Glutamatergic neuron (in vitro differentiated cells): Measurements from ENCODE around the gene GPC2. TPM values are rescaled to one million over a fixed set of nuclear protein-coding genes. Genes with fewer than 3 reads are reported as not detected.

Source experiments
- DNase-seq: peaks from one replicate; pipeline ENCODE4 v3.0.0; 2022
- H3K27ac Mint-ChIP-seq: one replicate; pipeline ENCODE4 v1.8.0; 2020; ENCODE audit warnings: mild to moderate bottlenecking, mixed read lengths, inconsistent platforms; ENCODE audit not compliant: unreplicated experiment
- H3K27me3 Mint-ChIP-seq: one replicate; pipeline ENCODE4 v1.8.0; 2020; ENCODE audit warnings: mild to moderate bottlenecking, moderate library complexity, mixed read lengths, inconsistent platforms; ENCODE audit not compliant: unreplicated experiment
- H3K36me3 Mint-ChIP-seq: one replicate; pipeline ENCODE4 v1.8.0; 2020; ENCODE audit warnings: mild to moderate bottlenecking, mixed read lengths, inconsistent platforms; ENCODE audit not compliant: unreplicated experiment
- H3K4me1 Mint-ChIP-seq: one replicate; pipeline ENCODE4 v1.8.0; 2020; ENCODE audit warnings: mild to moderate bottlenecking, low read depth, mixed read lengths, inconsistent platforms; ENCODE audit not compliant: unreplicated experiment
- H3K4me3 Mint-ChIP-seq: one replicate; pipeline ENCODE4 v1.8.0; 2020; ENCODE audit warnings: mild to moderate bottlenecking, mixed read lengths, inconsistent platforms; ENCODE audit not compliant: unreplicated experiment
- H3K9me3 Mint-ChIP-seq: one replicate; pipeline ENCODE4 v1.8.0; 2020; ENCODE audit warnings: mild to moderate bottlenecking, moderate library complexity, mixed read lengths, inconsistent platforms; ENCODE audit not compliant: unreplicated experiment
- total RNA-seq: library from RNA; stranded (reverse); fragmentation: NEBNext Ultra II Directional; extraction: Animal tissue kit (Norgen Biotek cat#: 25700); gene quantifications from one replicate; pipeline ENCODE4 v1.2.1, GENCODE V29; 2021; ENCODE audit not compliant: unreplicated experiment
- TF ChIP-seq, protein P1 (sequence below): fragments of 200-600 bp; sonication (generic); IDR thresholded peaks from one replicate; pipeline ENCODE4 v1.5.0; 2021; ENCODE audit not compliant: partially characterized antibody, unreplicated experiment

The GPC2 gene
- total RNA-seq, 1 donor from 2014 or later, result 530 TPM

DNA sequence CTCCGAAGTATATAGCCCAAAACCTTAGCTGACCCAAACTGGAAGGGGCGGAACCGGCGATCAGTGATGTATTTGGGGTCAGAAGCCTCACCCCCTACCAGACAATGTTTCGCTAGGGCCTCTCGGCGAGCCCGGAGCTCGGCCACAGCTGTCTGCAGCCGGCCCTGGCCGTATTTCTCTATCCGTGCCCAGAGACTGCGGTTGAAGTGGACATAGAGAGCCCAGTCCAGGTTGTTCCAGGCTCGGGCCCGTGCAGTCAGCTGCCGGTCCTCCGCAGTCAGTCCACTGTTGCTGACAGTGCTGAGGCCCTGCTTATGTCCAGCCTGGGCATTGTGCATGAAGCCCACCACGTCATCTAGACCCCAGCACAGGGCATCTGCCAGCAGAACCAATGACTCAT lies 17.1 kb downstream of the GPC2 start:
- Mint-ChIP-seq H3K36me3 (no peaks in the 10 kb centered on the region), H3K27me3 (peaks cover 6% of the 10 kb centered on the region), H3K9me3 (peaks cover 4% of the 10 kb centered on the region), H3K4me3 (no peak overlapping the region), H3K4me1 (peaks cover 6% of the 10 kb centered on the region), H3K27ac (no peak overlapping the region)
- TF ChIP-seq, protein P1, sequence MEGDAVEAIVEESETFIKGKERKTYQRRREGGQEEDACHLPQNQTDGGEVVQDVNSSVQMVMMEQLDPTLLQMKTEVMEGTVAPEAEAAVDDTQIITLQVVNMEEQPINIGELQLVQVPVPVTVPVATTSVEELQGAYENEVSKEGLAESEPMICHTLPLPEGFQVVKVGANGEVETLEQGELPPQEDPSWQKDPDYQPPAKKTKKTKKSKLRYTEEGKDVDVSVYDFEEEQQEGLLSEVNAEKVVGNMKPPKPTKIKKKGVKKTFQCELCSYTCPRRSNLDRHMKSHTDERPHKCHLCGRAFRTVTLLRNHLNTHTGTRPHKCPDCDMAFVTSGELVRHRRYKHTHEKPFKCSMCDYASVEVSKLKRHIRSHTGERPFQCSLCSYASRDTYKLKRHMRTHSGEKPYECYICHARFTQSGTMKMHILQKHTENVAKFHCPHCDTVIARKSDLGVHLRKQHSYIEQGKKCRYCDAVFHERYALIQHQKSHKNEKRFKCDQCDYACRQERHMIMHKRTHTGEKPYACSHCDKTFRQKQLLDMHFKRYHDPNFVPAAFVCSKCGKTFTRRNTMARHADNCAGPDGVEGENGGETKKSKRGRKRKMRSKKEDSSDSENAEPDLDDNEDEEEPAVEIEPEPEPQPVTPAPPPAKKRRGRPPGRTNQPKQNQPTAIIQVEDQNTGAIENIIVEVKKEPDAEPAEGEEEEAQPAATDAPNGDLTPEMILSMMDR, result no peak
- no peak for DNase-seq

GRCh38 chr7:100159099-100159623 lies 18.0 kb downstream of the GPC2 start:
- peaks cover 6% of the 10 kb centered on the region for H3K27me3 Mint-ChIP-seq

GRCh38 chr7:100158229-100159098 lies 18.7 kb downstream of the GPC2 start, which contains the start of gene TRAPPC14:
TRAPPC14 (minus strand) TSS chr7:100158723; CDS start chr7:100158499, 224 bp downstream.
- H3K9me3 Mint-ChIP-seq, result peaks cover 4% of the 10 kb centered on the region
- TF ChIP-seq, protein P1, result no peak
- peaks cover 6% of the 10 kb centered on the region for H3K4me1 Mint-ChIP-seq
- peaks cover 6% of the 10 kb centered on the region for H3K27me3 Mint-ChIP-seq
- peak within 1 kb of the TSS; percentile 60 for H3K27ac Mint-ChIP-seq
- DNase-seq, result peak; percentile 96
- H3K36me3 Mint-ChIP-seq, result no peaks in the 10 kb centered on the region
- peak within 1 kb of the TSS; percentile 83 for H3K4me3 Mint-ChIP-seq

More at GRCh38 chr7:100159099-100159623, 18.0 kb downstream of the GPC2 start:
- TF ChIP-seq, protein P1, result no peak
- no peak for DNase-seq
- H3K36me3 Mint-ChIP-seq, result no peaks in the 10 kb centered on the region
- H3K4me1 Mint-ChIP-seq, result peaks cover 6% of the 10 kb centered on the region
- H3K9me3 Mint-ChIP-seq, result peaks cover 4% of the 10 kb centered on the region
- peak overlapping the region; percentile 79 for H3K4me3 Mint-ChIP-seq
- H3K27ac Mint-ChIP-seq, result peak overlapping the region; percentile 15

GRCh38 chr7:100157334-100158228 lies 19.6 kb downstream of the GPC2 start:
- H3K27ac Mint-ChIP-seq, result peak overlapping the region; percentile 60
- H3K4me1 Mint-ChIP-seq, result peaks cover 6% of the 10 kb centered on the region
- peak overlapping the region; percentile 83 for H3K4me3 Mint-ChIP-seq
- H3K27me3 Mint-ChIP-seq, result peaks cover 6% of the 10 kb centered on the region
- TF ChIP-seq, protein P1, result no peak
- H3K36me3 Mint-ChIP-seq, result no peaks in the 10 kb centered on the region
- H3K9me3 Mint-ChIP-seq, result peaks cover 4% of the 10 kb centered on the region
- DNase-seq, result peak; percentile 50
